HG03175 (cell line): ENCODE data around the gene GUCA1A.
"Not testable (repeated sequence)": the region's sequence is repeated elsewhere in the genome, so short reads cannot be mapped to it uniquely, and the experiment has no call there.

Experiments used
- ATAC-seq: cut with Tn5 transposase; IDR thresholded peaks from one replicate; pipeline ENCODE4 v1.9.1; 2021; ENCODE audit warnings: mild to moderate bottlenecking, moderate library complexity; ENCODE audit not compliant: unreplicated experiment

Gene GUCA1A

GRCh38 chr6:42202131-42202915, 29.2 kb downstream of the GUCA1A start:
- ATAC-seq = not testable (repeated sequence)

DNA sequence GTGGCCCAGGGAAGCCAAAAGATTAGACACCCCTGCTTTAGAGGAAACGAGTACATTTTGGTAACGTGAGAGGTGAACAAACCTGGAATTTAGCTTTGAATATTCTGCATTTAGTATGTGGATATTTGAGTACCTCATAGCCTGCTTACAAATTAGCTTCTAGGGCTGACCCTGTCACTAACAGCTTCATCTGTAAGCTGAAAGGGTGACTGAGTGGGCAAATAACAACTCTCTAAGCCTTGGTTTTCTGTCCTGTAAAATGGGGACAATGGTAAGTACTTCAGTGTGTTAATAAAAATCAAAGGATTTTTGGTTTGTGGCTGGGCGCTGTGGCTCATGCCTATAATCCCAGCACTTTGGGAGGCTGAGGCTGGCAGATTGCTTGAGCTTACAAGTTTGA, 30.0 kb downstream of the GUCA1A start:
- no peak for ATAC-seq

DNA sequence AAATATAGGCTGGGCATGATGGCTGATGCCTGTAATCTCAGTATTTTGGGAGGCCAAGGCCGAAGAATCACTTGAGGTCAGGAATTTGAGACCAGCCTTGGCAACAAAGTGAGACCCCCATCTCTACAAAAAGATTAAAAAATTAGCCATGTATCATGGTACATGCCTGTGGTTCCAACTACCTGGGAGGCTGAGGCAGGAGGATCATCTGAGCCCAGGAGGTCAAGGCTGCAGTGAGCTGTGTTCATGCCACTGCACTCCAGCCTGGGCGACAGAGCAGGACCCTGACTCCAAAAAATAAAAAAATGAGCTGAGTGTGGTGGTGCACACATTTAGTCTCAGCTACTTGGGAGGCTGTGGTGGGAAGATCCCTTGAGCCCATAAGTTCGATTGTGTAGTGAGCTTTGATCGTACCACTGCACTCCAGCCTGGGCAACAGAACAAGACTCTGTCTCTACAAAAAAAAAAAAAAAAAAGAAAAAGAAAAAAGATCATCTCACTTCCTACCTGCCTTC, 31.7 kb downstream of the GUCA1A start:
- no peak for ATAC-seq

DNA sequence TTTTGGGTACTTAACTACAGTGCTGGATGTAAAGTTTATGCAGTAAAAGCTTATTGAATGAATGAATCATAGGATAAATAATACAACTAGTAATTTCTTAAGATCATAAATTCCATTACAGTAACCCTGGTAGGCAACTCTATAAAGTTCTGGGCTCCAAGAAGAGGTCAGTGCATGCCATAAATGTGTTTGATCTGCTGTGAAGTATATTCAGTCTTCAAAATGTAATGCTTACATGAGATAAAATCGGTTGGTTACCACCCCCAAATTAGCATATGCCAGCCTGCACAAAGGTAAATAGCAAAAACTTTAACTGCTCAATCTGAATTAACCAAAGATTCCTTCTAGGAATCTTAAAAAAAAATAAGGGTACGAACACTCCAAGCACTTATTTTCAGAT, 34.4 kb downstream of the GUCA1A start:
- ATAC-seq = not testable (repeated sequence)

- no peak for ATAC-seq
Observed at GRCh38 chr6:42210551-42210950, 37.4 kb downstream of the GUCA1A start.

DNA sequence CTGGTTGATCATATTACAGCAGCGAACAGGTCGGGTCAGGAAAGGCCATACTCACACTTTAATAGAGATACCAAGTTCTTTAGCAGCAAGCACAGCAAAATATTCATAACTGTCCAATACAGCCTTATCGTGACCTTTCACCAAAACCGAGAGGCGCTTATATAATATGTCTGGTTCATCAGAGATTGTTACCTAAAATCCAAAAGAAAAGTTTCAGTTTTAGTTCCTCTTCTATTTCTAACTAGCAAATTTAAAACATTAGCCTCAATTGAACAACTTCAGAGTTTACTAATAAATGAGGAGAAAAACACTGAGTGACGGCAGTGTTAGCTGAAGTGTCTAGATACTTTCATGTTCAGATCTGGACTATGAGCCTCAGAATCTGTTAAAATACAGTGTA, 38.6 kb downstream of the GUCA1A start:
- no peak for ATAC-seq

DNA sequence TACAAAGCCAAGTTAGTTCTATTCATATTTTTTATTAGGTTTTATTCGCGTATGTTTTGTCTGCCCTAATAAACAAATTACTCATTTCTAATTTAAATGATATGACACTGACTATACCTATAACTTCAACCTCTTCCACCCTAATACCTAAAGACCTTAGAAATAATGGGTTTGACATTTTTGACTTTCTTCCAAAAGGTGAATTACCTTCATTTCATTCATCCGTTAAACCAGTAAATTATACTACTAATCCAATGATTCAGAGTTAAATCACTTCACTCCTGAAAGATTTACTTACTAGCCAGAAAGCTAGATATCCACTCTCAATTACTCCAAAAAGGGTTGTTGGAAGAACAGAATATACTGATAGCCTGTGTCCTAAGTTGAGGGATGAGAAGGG, 39.3 kb downstream of the GUCA1A start:
- ATAC-seq = no peak

DNA sequence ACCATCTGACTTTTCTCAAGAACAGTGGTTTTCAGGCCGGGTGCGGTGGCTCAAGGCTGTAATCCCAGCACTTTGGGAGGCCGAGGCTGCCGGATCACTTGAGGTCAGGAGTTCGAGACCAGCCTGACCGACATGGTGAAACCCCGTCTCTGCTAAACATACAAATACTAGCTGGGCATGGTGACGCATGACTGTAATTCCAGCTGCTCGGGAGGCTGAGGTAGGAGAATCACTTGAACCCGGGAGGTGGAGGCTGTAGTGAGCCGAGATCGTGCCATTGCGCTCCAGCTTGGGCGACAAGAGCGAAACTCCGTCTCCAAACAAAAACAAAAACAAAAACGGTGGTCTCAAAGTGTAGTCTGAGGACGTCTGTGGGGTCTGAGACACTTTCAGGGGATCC, 43.3 kb downstream of the GUCA1A start:
- ATAC-seq = not testable (repeated sequence)

DNA sequence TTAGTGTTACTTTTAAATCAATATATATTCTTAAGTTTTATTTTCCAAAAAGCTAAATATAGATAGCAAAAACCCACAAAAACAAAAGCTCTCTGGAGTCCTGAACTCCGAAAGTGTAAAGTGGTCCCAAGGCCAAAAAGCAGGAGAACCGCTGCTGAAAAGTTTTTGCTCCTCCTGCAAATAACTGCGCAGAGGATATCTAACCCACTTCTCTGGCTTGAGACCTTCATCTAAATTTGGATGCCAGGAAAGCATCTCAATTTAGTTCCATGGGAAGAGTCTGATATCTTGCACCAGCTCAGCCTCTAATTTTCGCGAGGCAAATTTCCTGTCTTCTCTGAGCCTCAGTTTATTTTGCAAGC, 44.0 kb downstream of the GUCA1A start:
- ATAC-seq = no peak

- ATAC-seq = peak; percentile 94
Observed at GRCh38 chr6:42217519-42218367, 44.6 kb downstream of the GUCA1A start, which contains the start of gene MRPS10. MRPS10 (minus strand) TSS chr6:42217861; CDS start chr6:42217849, 12 bp downstream.

DNA sequence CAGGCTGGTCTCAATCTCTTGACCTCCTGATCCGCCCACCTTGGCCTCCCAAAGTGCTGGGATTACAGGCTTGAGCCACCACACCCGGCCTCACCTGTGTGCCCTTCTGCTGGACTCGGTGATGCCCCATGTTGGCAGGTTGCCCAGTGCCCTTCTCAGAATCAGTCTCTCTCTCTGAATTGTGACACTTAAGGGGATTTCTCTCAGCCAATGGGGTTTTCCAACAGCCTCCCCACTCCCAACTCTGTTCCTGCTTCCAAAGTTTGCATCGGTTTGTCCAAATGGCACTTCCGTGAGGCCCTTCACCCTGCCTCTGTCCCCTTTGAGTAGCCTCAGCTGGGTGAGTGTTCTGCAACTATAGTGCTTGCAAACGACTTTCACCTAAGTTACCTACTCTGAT, 47.6 kb downstream of the GUCA1A start:
- ATAC-seq = no peak

- no peak for ATAC-seq
Observed at GRCh38 chr6:42221546-42221945, 48.4 kb downstream of the GUCA1A start.

- no peak for ATAC-seq
Observed at GRCh38 chr6:42222448-42222847, 49.3 kb downstream of the GUCA1A start.

DNA sequence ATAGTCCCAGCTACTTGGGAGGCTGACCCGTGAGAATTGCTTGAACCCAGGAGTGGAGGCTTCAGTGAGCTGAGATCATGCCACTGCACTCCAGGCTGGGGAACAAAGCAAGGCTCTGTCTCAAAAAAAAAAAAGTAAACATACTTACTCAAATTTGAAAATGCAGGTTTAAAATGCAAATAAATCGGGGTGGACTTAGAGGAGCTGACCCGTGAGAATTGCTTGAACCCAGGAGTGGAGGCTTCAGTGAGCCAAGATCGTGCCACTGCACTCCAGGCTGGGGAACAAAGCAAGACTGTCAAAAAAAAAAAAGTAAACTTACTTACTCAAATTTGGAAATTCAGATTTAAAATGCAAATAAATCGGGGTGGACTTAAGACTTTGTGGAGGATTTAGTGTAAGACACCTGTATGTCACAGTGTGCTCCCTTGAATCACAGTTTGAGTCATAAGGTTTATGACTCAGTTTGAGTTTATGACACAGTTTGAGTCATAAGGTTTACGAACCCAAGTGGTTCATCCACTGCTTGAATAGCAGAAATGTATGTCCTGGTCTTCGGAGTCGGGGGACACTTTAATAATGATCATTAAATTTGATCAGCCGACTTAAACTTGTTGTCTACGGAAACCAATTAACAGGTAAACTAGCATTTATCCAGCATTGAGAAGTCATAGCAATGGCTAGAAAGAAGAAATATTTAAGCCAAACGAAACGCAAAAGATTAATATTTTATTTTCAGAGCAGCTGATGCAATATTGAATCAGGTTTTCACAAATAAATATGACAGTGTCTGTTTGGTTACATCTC, 51.3 kb downstream of the GUCA1A start:
- peak; percentile 90 for ATAC-seq

DNA sequence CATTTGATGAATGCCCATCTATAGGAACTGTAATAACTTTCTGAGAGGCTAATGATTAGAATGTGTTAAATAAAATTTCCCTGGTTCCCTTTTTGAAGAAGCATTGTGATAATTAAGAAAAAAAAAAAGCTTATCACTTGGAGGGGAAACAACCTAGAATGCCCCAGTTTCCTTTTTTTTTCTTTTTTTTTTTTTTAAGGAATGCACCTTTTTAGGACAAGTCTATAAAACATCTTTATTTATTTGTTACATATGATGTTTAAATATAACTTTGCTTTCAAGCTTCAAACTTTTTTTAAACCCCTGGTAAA, 51.8 kb downstream of the GUCA1A start:
- no peak for ATAC-seq

GRCh38 chr6:42225419-42225818, 52.3 kb downstream of the GUCA1A start:
- ATAC-seq = no peak

- no peak for ATAC-seq
Observed at GRCh38 chr6:42226161-42226611, 53.0 kb downstream of the GUCA1A start.

GRCh38 chr6:42226645-42227143, 53.5 kb downstream of the GUCA1A start:
- ATAC-seq = no peak

GRCh38 chr6:42227173-42227850, 54.1 kb downstream of the GUCA1A start:
- no peak for ATAC-seq

GRCh38 chr6:42228305-42228704, 55.1 kb downstream of the GUCA1A start:
- ATAC-seq = no peak
